Breast epithelium (tissue), 3 donors: ENCODE data around the gene NFKBIA.

Source experiments
- CTCF ChIP-seq, 3 donors: fragments of 450-650 bp; IDR thresholded peaks; one replicate each; pipeline ENCODE4 v1.5.1; 2016 to 2017; ENCODE audit warnings: antibody characterized with exemption in 3 of 3, mild to moderate bottlenecking in 3 of 3, moderate library complexity in 3 of 3
- POLR2A ChIP-seq: fragments of 450-650 bp; IDR thresholded peaks from one replicate; pipeline ENCODE4 v1.6.1; 2016; ENCODE audit warnings: antibody characterized with exemption, mild to moderate bottlenecking, moderate library complexity
- POLR2AphosphoS5 ChIP-seq, 3 donors: sonication (generic); formaldehyde crosslinking; IDR thresholded peaks; one replicate each; pipeline ENCODE4 v1.6.1; 2017; ENCODE audit warnings: antibody characterized with exemption in 3 of 3

- TF ChIP-seq CTCF (IDR thresholded peaks at IDR 0.05): no peak
- no peak for TF ChIP-seq POLR2A
- TF ChIP-seq POLR2AphosphoS5 (IDR thresholded peaks at IDR 0.05): no peak
Measured at GRCh38 chr14:35355981-35356841, 48.3 kb downstream of the NFKBIA start.
